HFF-Myc (cell line): Measurements from ENCODE around the gene TNS4.

Experiments
- DNase-seq: peaks from one replicate; pipeline ENCODE4 v3.0.0-alpha.2; 2011; ENCODE audit warnings: low read depth; ENCODE audit errors: extremely low read depth
- H3K4me3 ChIP-seq: replicated peaks from 2 replicates; pipeline ENCODE4 v1.5.1; 2011; ENCODE audit warnings: low read depth, mild to moderate bottlenecking, control low read depth, low read length
- CTCF ChIP-seq: IDR thresholded peaks from 2 replicates; pipeline ENCODE4 v1.5.1; 2012; ENCODE audit warnings: mild to moderate bottlenecking, low read depth, low read length, control low read depth; ENCODE audit errors: missing control alignments

TNS4 gene

GRCh38 chr17:40484973-40485530 is 16.4 kb downstream of the TNS4 start:
- TF ChIP-seq CTCF: no peak
- no peak overlapping the region for H3K4me3 ChIP-seq
- no peak for DNase-seq

- no peak for TF ChIP-seq CTCF
- DNase-seq: no peak
- no peak overlapping the region for H3K4me3 ChIP-seq
Measured at GRCh38 chr17:40484285-40484972, 17.0 kb downstream of the TNS4 start.

- no peak for TF ChIP-seq CTCF
Measured at GRCh38 chr17:40483679-40484078, 17.7 kb downstream of the TNS4 start.

GRCh38 chr17:40482722-40483121 is 18.7 kb downstream of the TNS4 start:
- DNase-seq: no peak
- no peak overlapping the region for H3K4me3 ChIP-seq
- no peak for TF ChIP-seq CTCF

More at GRCh38 chr17:40483679-40484078, 17.7 kb downstream of the TNS4 start:
- no peak for DNase-seq
- H3K4me3 ChIP-seq: no peak overlapping the region

- no peak for TF ChIP-seq CTCF
- DNase-seq: no peak
- no peak overlapping the region for H3K4me3 ChIP-seq
Measured at GRCh38 chr17:40481106-40481505, 20.3 kb downstream of the TNS4 start.

GRCh38 chr17:40480501-40481003 is 20.9 kb downstream of the TNS4 start:
- no peak overlapping the region for H3K4me3 ChIP-seq
- DNase-seq: no peak
- no peak for TF ChIP-seq CTCF
